ENCODE data around the gene UBR2. TPM values are rescaled to one million over a fixed set of nuclear protein-coding genes. Genes with fewer than 3 reads are reported as not detected.

Gene UBR2
- total and polyA plus RNA-seq, 2 of the 13 experiments (the other 11 are each of a cell fraction or from before 2014, with no cell fraction given): 17.6 to 29.3 TPM

- Histone ChIP-seq H3K9ac (ENCODE audit: insufficient read depth, low read depth, low read length) (no peak overlapping the region), H4K20me1 (ENCODE audit: insufficient read depth, low read length) (no peaks in the 10 kb centered on the region), H3K27me3 (ENCODE audit: control insufficient read depth in 1 of 2, insufficient read depth in 2 of 2, low read length in 2 of 2) (no peaks in the 10 kb centered on the region), H3K4me3 (replicated peaks in 1 of 3; ENCODE audit: insufficient read depth in 1 of 3, low read depth in 2 of 3, low read length in 3 of 3) (no peak overlapping the region), H3K4me2 (ENCODE audit: low read depth, low read length) (no peak overlapping the region), H3K79me2 (ENCODE audit: insufficient read depth, low read length) (no peaks in the 10 kb centered on the region), H3K27ac (ENCODE audit: extremely low read length, insufficient read depth, low read length) (no peak overlapping the region), H2AFZ (ENCODE audit: low read length) (no peak overlapping the region), H3K36me3 (replicated peaks in 1 of 2; ENCODE audit: control insufficient read depth in 1 of 2, insufficient read depth in 2 of 2, low read length in 2 of 2) (no peaks in the 10 kb centered on the region), H3K4me1 (ENCODE audit: insufficient read depth, low read length) (peaks cover 20% of the 10 kb centered on the region), H3K9me3 (ENCODE audit: low read length) (no peaks in the 10 kb centered on the region)
- in situ Hi-C loops (cut with HindIII; ENCODE audit: extremely low pct_ligation_motif_present, low pct_unique_long_range_greater_than_20kb) (loop anchor here (5.0 kb wide), 1 partner anchor 64 kb away; no protein-coding TSS in a partner anchor), intact Hi-C loops (cut with micrococcal nuclease; ENCODE audit: unreplicated experiment) (loop anchor here (1.0 to 5.0 kb wide), 3 partner anchors 65 to 166 kb away; a partner anchor contains a TSS)
- ATAC-seq (no peak), DNase-seq (ENCODE audit: low spot score) (no peak), FAIRE-seq (no peak)
- no peak for TF ChIP-seq BCL6 (CRISPR knock-in tag; IDR thresholded peaks at IDR 0.05)
- TF ChIP-seq ZNF816 (CRISPR knock-in tag; IDR thresholded peaks at IDR 0.05; ENCODE audit: borderline replicate concordance): no peak
- TF ChIP-seq ZBTB4 (CRISPR knock-in tag; IDR thresholded peaks at IDR 0.05; ENCODE audit: borderline replicate concordance): no peak
- TF ChIP-seq FUBP1 (CRISPR knock-in tag; IDR thresholded peaks at IDR 0.05; ENCODE audit: borderline replicate concordance): no peak
- no peak for TF ChIP-seq ZNF496 (CRISPR knock-in tag; IDR thresholded peaks at IDR 0.05; ENCODE audit: insufficient replicate concordance)
- no peak for TF ChIP-seq ZNF704 (CRISPR knock-in tag; IDR thresholded peaks at IDR 0.05; ENCODE audit: borderline replicate concordance)
- TF ChIP-seq ZNF441 (CRISPR knock-in tag; IDR thresholded peaks at IDR 0.05; ENCODE audit: borderline replicate concordance): no peak
- no peak for TF ChIP-seq MTF1 (CRISPR knock-in tag; IDR thresholded peaks at IDR 0.05)
- TF ChIP-seq ZNF576 (CRISPR knock-in tag; IDR thresholded peaks at IDR 0.05): no peak
- no peak for TF ChIP-seq TFDP1 (CRISPR knock-in tag; IDR thresholded peaks at IDR 0.05; ENCODE audit: borderline replicate concordance)
- no peak for TF ChIP-seq ZNF558 (CRISPR knock-in tag; IDR thresholded peaks at IDR 0.05; ENCODE audit: borderline replicate concordance)
- TF ChIP-seq MAFG (CRISPR knock-in tag; IDR thresholded peaks at IDR 0.05): no peak
- no peak for TF ChIP-seq CERS6 (CRISPR knock-in tag; IDR thresholded peaks at IDR 0.05)
- no TSS peak for BruUV-seq (replicated peaks)
- POLR2A ChIA-PET: interaction anchor here (0.9 to 2.4 kb wide), 4 partner anchors 20 to 154 kb away, joined by 4 to 14 read pairs (median 4); partner anchors contain the start of genes RPL7L1 and TBCC
- CTCF ChIA-PET (ENCODE audit: low intra/inter-chr PET ratio, low total read pairs): interaction anchor here (0.6 to 1.9 kb wide), 4 partner anchors 64 to 417 kb away, joined by 3 to 29 read pairs (median 8); no protein-coding TSS in a partner anchor
Measured at GRCh38 chr6:42726026-42726425, 162.2 kb downstream of the UBR2 start.
